Fibroblast of pulmonary artery (primary cell): ENCODE results near the gene TTC21B.

ENCODE experiments used
- DNase-seq: peaks from one replicate; pipeline ENCODE4 v3.0.0-alpha.2; 2010; ENCODE audit warnings: low read depth
- H3K4me3 ChIP-seq: replicated peaks from 2 replicates; pipeline ENCODE4 v1.5.1; 2011; ENCODE audit warnings: low read depth, mild to moderate bottlenecking, control low read depth, low read length, moderate library complexity
- TF ChIP-seq, protein P1 (sequence below): IDR thresholded peaks from 2 replicates; pipeline ENCODE4 v1.5.1; 2011; ENCODE audit warnings: mild to moderate bottlenecking, control low read depth, low read length, inconsistent platforms; ENCODE audit errors: missing control alignments

The TTC21B gene

DNA sequence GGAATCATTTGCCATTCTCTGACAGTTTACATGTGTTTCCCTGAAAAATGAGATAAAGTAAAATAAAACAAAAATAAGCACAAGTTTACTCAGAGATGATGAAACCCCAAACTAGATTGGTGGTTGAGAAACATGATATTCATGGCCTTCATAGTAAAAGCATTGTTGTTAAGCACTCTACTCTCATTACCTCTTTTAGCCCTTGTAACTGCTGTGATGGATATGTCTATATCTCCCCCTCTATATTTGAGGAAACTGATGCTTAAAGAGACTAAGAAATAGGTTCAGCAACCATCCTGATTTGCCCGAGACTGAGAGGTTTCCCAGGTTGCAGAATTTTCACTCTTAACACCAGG is 125.7 kb downstream of the TTC21B start:
- TF ChIP-seq, protein P1, sequence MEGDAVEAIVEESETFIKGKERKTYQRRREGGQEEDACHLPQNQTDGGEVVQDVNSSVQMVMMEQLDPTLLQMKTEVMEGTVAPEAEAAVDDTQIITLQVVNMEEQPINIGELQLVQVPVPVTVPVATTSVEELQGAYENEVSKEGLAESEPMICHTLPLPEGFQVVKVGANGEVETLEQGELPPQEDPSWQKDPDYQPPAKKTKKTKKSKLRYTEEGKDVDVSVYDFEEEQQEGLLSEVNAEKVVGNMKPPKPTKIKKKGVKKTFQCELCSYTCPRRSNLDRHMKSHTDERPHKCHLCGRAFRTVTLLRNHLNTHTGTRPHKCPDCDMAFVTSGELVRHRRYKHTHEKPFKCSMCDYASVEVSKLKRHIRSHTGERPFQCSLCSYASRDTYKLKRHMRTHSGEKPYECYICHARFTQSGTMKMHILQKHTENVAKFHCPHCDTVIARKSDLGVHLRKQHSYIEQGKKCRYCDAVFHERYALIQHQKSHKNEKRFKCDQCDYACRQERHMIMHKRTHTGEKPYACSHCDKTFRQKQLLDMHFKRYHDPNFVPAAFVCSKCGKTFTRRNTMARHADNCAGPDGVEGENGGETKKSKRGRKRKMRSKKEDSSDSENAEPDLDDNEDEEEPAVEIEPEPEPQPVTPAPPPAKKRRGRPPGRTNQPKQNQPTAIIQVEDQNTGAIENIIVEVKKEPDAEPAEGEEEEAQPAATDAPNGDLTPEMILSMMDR, result no peak
- no peak overlapping the region for H3K4me3 ChIP-seq
- no peak for DNase-seq

DNA sequence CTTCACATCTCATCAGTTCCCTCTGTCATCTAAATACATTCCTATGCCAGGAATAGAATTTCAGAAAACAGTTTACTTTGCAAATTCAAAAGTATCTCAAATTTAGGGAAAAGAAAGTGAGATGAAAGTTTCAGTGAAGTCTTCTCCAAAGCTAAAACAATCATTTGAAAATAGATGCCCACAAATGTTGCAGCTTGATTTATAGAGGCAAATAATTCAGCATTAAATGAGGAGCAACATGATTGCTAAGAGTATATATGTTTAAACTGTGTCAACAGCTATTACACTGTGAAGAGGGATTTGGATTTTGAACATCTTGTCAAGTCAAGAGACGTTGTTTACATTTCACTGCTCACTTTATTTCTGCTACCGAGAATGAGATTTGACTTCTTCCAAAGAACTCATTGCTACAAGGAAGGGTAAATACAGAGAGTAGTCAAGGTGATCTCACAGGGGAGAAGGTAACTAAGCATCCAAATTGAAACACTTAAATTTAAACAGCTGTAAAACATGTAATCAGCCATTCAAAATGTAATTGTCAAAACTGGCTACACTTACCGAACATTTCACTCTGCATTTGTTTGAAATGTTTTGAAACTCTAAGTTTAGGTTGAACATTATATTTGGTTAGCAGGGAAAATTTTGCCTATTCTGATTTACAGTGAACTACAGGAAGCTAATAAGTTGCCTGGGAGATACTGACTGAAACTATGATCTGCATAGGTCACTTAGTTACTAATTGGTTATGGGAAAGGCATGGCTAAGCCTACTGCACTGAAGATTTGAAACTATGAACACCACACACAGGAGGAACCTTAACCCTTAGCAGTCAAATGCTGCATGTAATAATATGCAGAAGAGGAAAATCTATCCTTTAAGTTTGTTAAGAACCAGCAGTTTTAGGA is 126.3 kb downstream of the TTC21B start:
- TF ChIP-seq, protein P1, result no peak
- DNase-seq, result no peak

DNA sequence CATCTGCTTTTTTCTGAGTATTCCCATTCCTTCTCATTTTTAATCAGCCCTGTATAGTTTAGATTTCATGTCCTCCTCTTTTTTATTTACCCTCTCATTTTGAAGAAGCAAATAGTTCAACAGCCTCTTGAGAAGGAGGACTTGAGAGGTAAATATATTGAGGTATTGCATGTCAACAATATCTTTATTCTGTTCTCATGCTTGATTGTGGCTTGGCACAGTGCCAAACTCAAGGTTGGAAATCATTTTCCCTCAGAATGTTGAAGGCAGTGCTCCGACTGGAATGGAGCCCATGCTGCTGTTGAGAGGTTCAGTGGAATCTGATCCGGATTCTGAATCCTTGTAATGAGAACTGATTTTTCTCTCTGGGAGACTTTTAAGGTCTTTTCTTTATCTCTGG is 128.5 kb downstream of the TTC21B start:
- TF ChIP-seq, protein P1, result no peak
- peak; percentile 64 for DNase-seq

More for the DNA sequence above, 126.3 kb downstream of the TTC21B start:
- H3K4me3 ChIP-seq, result no peak overlapping the region

More for the DNA sequence above, 128.5 kb downstream of the TTC21B start:
- H3K4me3 ChIP-seq, result no peak overlapping the region
